Activated CD8-positive, alpha-beta memory T cell treated with anti-CD3 and anti-CD28 coated beads, Interleukin-2, amount 50 U/mL, for 1 hour (primary cell): ENCODE measurements around the gene CD34.

Experiments
- DNase-seq: peaks from one replicate; pipeline ENCODE4 v3.0.0-alpha.2; 2020; ENCODE audit errors: extremely low read depth

The CD34 gene

DNA sequence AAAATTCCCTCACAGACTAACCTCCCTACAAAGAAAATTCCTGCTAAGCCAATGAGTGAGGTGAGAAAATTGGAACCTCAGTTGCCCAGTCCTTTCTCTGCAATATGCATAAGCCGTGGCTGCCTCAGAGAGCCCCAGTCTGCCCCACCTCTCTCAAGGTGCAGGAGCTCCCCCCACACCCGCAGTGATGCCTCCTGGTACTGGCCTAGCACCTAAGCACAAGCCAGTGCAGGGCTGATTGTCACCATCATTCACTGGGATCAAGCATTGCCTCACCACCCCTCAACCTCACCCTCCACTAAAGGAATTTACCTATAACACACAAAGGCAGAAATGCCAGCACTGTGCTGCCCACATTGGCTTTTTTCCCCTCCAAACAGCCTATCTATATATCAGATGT lies 56.9 kb downstream of the CD34 start:
- no peak for DNase-seq

DNA sequence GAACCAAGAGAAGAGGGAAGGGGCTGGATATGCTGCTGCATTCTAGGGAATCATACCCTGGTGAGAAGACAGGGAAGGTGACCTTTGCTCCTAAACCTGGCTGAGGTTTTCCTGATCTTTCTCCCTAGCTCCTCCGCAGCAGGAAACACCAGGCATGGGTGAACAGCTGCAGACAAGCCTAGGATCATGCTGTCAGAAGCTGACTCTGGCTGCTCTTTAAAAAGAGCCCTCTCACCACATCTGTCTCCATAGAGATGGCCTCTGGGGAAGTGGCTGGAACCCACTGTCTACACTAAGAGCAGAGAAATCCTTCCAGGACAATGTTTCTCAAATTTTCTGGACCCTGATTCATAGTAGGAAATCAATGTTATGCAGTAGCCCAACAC lies 57.6 kb downstream of the CD34 start:
- no peak for DNase-seq

DNA sequence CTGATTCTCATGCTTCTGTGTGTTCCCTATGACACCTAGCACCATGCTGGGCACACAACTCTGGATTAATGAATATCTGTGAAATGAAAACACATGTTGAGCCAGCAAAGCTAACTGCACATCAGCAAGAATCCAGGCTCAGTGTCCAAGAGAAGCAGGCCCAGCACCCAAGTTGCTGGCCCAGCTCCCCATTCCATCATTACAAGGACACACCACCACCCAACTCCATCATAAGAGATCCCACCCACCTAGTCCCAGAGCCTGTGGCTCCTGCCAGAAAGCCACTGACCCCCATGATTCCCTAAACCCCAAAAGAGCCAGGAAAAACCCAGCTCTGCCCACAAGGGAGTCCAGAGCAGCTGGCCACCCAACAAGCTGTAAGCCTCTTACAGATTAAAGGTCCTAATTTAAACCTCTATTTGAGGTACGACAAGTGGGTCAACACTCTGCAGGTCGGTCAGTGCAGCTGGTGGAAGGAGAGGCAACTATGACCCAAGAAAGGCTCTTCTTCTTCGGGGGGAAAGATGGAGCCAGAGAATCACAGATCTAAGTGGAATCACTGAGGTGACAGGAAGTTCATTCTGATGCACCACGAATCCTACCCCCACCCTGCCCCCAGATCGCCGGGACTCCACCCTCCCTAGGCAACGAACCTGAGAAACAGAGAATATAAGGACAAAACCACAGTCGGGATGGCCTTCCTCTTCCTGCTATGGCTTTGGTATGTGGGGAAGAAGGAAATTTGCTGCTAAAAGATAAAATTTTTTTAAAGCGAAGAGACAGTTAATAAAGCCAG lies 58.2 kb downstream of the CD34 start:
- no peak for DNase-seq

DNA sequence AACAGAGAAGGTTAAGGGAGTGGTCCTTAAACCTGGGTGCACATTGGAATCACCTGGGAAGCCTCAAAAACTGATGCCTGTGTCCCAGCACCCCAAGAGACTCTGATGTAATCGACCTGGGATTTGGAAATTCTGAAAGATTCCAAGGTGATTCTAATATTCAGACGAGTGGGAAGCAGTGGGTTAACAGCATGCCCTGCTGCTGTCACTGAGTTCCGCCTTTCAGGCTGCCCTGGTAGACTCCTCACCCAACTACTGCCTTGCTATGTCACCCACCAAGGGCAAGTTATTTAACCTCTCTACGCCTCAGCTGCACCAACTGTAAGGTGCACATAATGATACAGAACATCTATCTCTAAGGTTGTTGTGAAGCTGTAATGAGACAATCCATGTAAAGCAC lies 59.2 kb downstream of the CD34 start:
- no peak for DNase-seq

DNA sequence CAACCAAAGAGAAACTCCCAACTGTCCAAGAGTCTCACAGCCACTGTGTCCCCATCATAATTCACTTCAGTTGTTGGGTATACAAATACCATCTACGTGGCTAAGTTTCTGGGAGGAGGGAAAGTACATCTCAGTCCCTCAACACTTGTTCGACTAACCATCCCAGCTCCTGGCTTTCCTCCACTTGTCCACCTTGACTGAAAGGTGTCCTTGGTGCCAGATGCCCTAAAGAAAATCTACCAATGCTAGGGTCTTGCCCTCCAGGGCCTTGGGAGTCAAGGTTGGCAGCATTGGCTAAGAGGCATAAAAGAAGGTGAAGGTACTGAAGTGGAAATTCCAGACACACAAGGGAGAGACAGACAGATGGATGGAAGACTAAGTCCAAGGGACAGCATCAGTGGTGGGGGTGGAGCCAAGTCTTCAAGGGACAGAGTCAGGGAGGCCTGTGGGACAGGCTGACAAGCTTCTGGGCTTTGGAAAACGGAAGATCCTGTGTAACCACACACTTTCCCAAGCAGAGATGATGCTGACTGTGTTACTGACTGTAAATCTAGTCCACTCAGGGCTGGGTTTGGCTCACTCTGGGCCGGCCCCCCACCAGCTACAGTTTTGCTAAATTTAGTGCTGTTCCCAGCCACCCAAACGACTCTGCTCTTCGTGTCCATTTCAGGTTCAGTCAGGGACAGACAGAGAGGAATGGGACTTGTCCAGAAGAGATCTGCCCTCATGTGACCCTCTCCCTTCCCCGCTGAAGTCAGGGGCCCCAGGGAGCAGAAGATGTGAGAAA lies 60.1 kb downstream of the CD34 start:
- no peak for DNase-seq

DNA sequence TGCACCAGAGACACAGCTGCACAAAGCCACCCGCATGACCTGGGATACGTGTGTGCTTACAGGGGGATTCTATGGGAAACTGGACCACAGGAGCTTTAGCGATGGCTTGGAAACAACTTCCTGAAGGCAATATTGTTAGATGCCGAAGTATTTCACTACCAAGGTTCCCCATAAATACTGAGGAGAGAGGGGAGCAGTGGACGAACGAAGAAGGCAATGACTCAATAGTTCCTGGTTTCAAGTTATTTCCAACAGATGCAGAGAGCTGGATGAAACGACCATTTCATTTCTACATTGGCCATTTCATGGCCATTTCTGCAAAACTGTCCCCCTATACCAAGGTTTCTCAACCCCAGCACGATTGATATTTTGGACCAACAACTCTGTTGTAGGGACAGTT lies 61.3 kb downstream of the CD34 start:
- no peak for DNase-seq

DNA sequence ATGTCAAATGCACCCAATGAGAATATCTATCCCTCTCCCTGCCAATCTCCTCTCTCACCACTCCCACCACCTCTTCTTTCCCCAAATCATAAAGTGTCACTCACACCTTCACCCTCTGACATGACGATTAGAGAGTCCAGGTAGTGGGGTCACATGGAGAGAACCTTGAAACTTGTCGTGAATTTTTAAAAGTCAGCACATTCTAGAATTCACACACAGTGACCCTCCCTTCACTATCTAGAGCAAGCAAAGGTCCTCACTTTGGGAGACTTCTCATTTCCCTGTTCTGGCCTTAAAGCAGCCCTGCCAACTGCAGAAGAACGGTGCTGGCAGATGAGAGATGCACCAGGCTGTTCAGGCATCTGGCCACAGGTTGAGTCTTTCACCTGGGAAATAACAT lies 61.9 kb downstream of the CD34 start:
- DNase-seq, result no peak

DNA sequence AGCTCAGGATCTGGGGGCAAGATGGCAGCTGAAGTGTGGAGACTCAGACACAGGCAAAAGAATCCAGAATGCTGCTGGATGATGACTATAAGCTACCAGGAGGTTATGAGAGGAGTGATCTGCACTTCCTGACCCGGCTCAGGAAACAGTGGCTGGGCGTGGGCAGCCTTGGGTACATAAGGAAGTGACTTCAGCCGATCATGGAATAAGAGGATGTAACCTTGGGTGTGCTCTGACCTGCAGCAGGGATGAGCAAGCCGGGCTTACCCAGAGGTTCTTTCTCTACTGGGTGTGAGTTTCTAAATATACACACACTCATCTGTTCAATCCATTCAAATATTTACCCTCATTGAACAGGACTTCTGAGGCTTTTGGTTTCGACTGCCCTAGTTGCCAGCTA lies 62.7 kb downstream of the CD34 start:
- DNase-seq, result no peak

DNA sequence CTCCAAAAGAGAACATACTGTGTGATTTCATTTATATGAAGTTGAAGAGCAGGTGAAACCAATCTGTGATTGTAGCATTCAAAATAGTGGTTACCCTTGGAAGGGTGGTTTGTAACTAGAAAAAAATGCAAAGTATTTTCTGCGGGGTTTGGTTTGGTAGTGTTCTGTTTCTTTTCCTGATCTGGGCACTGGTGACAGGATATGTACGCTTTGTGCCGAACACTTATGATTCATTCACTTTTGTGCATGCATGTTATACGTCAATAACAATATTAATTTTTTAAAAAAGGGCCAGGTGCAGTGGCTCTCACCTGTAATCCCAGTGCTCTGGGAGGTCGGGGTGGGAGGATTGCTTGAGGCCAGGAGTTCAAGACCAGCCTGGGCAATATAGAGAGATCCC lies 63.8 kb downstream of the CD34 start:
- DNase-seq, result no peak

DNA sequence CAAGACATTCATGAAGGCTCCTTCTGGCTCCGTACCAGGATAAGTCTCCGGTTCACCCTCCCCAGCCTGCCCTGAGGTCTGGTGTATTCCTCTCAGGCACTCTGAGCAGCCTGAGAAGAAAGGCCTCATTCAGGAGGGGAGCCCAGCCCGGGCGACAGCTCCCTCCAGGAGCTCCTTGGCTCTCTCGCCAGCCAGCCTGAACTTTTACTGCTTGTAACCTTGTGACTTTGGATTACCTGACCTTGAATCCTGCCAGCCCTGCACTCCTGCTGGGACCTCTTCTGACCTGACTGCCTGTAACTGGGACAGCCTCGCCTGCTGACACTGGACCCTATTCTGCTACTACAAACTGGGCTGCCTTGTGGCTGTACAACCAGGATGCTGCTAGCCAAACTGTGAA lies 65.8 kb downstream of the CD34 start:
- no peak for DNase-seq

DNA sequence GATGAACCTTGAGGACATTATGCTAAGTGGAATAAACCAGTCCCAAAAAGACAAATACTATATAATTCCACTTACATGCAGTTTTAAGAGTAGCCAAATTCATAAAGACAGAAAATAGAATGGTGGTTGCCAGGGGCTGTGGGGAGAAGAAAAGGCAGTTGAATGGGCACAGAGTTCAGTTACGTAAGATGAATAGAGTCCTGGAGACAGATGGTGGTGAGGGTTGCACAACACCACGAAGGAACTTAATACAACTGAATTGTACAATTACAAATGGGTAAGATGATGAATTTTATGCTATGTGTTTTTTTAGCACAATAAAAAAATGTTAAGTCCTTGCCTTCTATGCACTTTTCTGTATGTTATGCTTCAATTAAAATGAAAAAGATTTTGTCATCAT lies 66.6 kb downstream of the CD34 start:
- no peak for DNase-seq

DNA sequence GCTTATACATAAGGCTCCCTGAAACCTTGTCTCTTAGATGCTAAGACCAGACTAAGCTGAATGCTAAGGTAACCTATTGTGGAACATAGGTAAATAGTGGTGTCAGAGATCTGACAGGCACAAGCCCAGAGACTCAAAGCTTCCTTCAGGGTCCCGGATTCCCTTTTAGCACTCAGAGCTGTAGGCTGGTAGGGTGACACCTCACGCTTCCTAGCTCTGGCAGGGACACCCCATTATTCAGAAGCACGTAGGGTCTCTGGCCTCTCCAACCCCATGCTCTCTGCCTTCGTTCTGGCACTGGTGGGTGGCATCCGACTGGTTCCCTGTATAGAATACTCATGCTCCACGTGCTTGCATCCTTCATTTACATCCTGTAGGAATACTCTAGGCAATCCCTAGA lies 68.4 kb downstream of the CD34 start:
- DNase-seq, result no peak

DNA sequence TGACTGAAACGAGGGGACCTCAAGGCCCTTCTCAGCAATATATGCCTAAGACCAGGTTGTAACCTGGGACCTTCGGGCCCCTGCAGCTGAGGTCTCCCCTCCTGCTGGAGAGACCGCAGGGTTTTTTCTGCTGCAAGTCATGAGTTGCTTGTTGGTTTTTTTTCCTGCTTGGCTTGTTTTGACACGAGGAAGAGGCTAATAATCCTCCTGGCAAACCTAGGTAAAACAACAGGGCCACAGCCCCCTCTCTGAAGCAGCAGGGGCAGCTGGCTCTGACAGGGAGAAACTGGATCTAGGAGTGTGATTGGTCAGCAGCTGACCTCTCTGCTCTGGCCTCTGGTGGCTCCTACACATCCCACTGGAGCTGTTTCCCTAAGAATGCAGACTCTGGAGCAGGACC lies 69.0 kb downstream of the CD34 start:
- DNase-seq, result no peak

DNA sequence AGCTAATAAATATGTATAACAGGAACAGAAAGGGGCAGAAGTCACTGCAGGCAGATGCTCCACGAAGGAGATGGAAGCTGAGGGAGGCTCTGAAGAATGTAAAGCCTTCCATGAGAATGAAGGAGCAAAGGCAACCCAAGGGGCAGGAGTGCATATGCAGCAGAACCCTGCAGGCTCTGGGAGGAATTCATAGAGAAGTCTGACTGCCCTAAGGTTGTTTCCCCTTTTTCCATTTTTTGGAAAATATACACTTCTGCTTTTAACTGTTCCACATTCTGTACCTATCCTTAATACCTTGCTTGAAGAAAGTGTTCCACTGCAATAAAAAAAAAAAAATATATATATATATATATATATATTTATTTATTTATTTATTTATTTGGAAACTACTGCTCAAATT lies 69.6 kb downstream of the CD34 start:
- DNase-seq, result no peak

DNA sequence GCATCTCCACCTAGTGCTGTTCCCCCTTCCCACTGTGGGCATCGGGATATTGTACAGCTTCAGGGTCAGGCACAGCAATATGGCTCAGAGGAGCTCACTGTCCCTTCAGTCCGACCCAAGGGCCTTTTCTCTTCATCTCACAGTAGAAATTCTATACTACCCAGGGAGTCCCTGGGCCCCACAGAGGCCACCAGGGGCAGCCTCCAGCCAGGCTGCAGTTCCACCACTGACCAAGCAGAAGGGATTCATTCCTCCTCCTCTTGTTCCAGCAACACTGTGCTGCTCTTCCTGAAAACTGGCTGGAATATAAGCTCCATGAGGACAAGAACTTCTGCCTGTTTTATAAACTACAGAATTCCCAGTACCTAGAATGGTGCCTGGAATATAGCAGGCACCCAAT lies 70.5 kb downstream of the CD34 start:
- no peak for DNase-seq

DNA sequence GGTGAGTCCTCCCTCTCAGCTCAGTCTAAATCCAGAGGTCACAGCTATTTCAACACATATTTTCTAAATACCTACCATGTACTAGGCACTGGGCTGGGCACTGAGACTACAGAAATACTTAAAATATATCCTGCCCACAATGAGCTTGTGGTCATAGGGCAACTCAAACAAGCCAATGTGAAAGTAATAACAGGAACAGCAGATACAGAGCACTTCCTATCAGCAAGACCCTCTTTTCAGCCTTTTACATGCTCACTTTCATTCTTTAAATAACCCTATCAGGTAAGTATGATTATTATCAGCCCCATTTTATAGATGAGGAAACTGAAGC lies 71.9 kb downstream of the CD34 start:
- no peak for DNase-seq

DNA sequence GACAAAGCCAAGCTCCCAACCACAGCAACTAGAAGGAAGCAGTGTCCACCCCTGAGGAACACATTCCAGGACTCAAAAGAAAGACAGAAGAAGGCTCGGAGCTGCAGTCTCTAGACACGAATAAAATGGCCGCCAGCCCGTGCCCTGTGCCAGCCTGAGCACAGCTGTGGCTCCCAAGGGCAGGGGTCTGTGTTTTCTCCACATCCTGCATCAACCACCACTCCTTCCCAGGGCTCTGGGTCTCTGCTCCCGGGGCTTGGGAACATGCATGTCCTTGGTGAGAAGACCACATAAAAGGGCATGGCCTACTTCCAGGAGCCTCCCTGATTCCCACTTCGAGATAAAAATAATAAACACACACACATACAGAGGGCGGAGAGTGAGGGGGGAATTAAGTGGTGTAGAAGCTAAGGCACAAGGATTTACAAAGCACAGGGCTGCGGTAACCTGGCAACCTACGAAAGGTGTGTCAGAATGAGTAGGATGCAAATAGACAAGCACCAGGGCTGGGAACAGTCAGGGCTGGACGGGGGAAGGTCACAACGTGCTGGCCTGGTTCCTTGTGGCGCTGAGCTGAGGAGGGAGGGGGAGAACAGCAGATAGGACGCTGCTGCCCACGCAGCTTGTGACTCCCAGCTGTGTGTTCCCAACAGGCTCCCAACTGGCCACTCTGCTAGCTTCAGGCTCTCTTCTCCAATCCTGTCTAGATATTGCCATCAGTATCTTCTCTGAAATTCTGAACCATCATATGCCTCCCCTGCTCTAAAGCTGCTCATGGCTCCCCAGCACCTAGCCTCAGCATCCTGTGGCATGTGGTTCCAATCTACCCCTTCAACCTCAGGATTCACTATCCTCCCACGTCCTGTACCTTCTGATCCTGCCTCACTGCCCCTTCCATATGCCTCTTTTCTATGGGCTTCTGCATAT lies 72.5 kb downstream of the CD34 start:
- DNase-seq, result no peak

DNA sequence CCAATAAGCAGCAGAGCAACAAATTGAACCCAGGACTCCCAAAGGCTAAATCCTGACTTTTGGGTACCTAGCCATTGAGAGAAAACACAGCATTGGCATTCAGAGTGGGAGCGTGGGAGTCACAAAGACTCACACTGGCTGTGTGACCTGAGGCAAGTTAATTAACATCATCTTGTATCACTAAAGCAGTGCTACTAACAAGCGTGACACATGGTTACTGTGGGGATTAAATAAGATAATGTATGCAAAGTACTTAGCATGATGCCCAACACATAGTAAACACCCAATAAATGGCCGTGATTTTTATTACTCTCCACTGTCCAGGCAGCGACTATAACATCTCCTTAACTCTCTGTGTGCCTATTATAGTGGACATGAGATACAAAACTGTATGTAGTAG lies 73.3 kb downstream of the CD34 start:
- DNase-seq, result no peak

DNA sequence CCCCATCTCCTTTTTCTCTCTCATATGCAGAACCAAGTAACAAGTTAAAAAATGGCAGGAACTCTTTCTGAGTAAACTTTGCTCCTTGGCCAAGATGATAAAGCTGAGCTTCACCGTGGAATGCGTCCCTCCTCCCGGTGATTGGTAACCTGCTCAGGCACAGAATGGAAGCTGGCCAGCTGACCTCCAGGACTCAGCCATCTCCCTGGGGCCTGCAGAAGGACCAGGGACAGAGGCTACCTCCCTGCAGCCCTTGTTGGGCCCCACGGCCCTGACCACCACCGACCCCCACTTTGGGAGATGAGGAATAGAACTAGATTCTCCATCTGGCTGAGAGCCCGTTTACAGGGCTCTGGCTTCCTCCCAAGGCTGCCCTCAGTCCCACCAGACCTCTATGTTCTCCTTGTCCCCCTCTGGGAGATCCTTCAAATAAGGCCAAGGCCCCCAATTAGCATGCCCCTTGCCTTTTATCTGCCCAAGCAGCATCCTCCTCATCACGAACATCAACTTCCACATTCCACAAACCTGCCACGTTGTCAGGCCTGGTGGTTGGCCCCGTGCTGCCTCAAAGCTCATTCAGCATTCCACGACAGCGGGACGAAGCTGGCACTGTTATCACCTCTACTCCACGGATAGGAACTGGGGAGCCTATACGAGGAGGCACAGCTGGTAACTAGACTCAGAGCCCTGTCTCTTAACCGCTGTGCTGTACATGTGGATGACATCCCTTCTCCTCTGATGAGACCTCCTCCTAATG lies 74.2 kb downstream of the CD34 start:
- DNase-seq, result no peak

DNA sequence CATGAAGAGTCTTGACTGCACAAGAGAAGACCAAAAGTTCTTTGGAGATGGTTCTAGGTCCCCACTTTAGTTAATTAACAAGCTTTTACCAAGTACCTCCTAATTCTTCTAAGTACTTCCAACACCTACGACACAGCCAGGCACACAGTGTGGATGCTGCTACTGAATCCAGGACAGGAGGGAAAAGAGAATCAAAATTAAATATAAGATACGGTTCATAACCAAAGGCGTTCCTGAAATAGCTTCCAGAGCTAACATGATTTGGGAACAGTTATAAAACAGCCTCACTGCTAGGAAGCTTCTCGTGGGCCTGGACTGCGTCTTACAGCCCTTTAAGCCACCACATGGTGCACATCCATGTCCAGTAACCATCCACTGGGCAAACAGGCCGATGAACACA lies 75.0 kb downstream of the CD34 start:
- DNase-seq, result no peak

DNA sequence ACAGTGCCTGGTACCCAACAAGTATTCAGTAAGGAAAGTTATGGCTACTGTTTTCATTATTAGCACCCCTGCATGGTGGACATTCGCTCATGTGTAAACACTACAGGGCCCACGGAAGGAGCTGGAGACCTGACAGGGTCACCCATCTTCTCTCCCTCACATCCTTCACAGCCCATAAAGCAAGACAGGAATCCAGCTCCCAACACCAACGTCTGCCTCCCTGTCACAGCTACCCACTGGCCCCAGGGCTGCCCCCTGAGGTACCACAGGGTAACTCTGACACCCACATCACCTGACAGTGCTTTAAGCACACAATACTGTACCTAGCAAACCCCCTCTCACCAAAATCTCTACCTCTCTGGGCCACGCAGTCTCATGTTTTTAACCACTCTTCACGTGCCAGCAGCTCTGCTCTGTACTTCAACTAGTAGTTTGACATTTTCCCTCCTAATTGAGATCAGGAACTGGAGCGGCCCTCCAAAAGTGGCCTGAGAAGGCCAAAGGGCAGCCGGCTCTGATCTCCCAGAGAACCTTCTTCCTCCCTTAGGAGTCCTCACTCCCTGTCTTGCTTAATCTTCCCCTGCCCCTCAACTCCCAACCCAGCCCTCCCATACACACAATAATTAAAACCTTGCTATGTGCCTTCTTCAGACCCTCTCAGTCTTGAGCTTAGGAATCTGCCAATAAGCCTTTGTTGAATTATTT lies 76.8 kb downstream of the CD34 start:
- no peak for DNase-seq
